COLO829 (cell line): Measurements from ENCODE around the gene DCAF11.

Experiments
- DNase-seq: peaks from one replicate; pipeline ENCODE4 v3.0.0; 2012; ENCODE audit warnings: low spot score

DCAF11 gene

DNA sequence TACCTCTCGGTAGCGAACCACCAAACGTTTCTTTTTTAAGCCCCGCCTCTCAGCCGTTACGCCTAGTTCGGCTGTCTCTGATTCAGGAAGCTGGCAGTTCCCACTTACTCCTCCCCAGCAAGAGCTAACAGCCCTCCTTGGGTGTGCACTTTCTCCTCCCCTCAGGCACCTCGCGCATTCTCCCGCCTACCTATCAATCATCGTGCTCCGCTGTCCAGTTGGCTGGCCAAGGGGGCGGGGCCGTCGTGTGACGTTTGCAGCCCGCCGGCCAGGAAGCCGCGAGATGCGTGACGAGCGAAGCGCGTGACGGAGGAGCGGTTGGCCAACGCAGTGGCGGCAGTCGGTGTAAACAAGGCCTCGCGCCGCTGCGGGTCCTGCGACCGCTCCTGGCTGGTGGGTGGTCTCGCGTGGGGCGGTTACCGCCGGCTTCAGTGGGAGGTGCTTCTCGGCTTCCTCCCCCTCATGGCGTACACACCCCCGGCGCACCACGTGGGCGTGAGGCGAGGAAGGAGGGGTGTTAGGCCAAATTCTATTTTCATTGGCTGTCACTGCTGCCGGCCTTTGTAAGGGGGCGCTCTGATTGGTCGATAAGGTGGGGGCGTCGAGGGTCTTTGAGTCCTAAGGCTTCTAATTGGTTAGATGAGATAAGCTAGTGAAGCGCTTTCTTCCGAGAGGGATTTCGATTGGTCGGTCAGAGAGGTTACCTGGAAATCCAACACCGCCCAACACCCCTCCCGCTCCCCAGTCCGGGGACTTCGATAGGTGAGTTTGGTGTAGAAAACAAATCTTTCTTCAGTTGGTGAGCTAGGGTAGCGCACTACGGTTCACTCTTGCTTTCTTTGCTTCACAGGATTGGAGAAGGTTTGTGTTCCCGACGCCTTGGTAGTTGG is at the start of gene DCAF11, which contains the start of gene NRL:
Gene DCAF11, plus strand, starts transcription at position 246 of the 890 bp plus-strand sequence. CDS start 818 bp downstream, outside the sequence.
Gene NRL, minus strand, starts transcription at position 418 of the 890 bp plus-strand sequence. CDS start 32,101 bp downstream, outside the sequence.
- DNase-seq: peak; percentile 100

DNA sequence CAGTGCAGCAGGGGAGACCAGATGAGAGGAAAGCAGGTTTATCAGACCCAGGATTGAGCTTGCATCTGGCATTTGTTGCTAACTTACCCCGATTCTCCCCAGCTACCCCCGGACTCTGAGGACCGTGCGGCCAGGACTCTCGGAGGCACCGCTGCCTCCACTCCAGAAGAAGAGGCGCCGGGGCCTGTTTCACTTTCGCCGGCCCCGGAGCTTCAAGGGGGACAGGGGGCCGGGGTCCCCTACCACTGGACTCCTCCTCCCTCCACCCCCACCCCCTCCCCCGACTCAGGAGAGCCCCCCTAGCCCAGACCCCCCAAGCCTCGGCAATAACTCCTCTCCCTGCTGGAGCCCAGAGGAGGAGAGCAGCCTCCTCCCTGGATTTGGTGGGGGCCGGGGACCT is 49.7 kb upstream of the DCAF11 start:
- DNase-seq: no peak

DNA sequence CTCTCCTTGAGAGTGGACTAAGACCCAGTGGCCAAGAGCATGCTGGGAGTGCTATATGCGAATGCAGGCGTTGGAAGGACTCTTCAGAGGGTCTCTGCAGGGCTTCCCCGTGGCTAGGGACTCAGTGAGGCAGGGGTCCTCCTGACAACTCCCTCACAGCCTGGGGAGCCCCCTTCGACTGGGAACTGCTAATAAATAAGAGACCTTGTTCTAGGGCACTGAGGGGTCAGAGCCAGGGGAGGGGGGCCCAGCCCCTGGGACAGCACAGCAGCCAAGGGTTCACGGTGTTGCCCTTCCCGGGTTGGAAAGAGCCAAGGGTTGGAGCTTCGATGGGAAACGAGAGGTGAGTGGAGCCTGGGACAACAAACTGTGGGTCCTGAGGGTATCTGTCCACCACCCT is 49.2 kb upstream of the DCAF11 start:
- no peak for DNase-seq

DNA sequence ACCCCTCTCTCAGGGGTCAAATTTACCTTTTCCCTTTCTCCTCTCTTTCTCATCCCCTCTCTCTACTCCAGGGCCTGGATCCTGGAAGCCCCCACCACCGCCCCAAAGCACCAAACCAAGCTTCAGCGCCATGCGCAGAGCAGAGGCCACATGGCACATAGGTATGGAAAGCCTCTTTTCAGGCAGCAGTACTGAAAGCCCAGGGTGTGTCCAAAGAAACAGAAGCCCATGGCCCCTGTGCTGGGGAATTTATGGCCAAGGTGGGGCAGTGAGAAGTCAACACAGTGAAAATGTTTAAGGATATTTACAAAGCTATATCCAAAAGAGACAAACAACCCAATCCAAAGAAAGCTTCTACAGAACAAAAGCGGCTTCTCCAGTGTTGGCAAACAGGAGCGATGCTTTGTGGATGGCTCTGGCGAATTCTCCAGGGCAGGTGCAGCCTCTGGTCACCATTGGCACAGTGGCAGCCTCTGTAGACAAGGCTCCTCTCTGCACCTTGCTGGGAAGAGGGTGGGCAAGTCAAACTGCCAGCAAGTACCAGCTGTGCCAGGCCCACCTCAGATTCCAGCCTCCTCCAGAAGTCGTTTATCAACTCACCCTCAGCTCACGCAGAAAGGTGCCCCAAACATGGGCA is 48.0 kb upstream of the DCAF11 start:
- DNase-seq: no peak

DNA sequence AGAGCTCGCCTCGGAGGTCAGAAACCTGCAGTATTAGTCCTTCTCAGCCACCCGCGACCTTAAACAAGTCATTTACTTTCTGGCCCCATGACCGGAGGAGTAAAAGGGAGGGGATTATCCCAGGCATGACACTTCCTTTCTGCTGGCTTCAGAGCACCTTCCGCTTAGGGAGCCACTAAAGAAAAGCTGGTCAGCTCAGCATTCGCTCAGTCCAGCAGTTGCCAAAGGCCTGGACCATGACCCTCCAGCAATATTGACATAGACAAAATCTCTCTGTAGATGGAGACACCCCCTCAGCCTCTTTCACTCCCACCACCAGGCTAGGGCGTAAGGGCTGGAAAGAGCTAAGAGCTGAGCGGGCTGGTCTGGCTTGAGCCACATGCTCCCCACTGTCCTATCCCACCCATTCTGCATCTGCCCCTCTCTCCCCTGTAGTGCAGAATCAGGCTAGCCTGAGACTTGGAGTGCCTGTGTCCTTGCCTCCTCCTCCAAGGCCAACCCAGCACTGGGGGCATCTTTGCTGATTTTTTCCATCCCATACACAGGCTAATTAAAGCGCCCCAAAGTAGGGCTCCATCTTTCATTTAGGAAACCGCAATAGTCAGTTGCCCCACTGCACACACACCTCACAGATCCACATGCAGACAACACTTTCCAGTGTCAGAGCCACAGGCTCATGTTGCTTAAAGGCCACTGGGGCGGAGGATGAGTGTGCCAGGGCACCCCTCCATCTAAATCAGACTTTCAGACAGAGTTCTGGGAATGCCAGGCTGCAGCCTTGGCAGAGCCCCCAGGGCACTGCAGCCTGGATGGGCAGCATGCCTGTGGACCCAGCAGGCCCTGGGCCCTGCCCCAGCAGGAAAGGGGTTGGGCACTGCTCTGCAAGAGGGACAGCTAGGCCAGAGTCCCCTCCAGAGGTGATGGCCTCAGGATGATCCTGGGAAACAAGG is 47.2 kb upstream of the DCAF11 start:
- DNase-seq: no peak

DNA sequence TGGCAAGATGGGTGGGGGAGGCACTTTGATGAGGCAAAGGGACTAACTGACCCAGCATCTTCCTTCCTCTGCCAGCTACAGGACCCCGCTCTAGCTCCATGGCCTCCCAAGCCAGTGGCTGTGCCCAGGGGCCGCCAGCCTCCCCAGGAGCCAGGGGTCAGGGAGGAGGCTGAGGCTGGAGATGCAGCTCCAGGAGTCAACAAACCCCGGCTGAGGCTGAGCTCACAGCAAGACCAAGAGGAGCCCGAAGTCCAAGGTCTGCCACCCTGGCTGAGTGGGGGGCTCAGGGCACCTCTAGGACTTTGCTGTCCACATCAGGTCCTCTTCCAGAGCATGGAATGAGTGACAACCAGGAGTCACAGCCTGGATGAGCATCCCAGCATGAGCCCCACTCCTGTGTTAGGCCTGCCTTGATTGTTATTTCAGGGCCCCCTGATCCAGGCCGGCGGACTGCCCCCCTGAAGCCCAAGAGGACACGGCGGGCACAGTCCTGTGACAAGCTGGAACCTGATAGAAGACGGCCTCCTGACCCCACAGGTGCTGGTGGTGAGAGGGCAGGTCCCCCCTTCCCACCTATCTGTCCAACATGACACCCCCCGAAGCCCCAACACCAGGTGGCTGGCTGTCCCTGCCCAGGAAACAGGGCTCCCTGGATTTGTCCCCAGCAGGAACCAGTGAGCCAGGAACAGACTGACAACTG is 45.7 kb upstream of the DCAF11 start:
- no peak for DNase-seq

DNA sequence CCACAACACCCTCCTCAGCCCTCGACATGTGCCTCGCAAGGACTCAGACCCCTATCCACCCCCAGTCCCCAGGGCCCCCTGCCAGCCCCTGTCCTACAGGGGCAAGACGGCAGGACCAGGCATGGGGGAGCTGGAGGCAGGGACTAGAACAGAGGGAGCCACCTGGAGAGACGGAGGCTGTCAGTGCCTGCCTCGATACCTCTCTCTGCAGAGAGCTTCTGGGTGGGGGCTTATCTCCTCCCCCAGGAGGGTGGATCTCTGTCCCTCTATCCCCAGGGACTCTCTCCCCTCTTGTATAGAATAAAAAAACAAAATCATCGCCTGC is 45.2 kb upstream of the DCAF11 start:
- DNase-seq: no peak

DNA sequence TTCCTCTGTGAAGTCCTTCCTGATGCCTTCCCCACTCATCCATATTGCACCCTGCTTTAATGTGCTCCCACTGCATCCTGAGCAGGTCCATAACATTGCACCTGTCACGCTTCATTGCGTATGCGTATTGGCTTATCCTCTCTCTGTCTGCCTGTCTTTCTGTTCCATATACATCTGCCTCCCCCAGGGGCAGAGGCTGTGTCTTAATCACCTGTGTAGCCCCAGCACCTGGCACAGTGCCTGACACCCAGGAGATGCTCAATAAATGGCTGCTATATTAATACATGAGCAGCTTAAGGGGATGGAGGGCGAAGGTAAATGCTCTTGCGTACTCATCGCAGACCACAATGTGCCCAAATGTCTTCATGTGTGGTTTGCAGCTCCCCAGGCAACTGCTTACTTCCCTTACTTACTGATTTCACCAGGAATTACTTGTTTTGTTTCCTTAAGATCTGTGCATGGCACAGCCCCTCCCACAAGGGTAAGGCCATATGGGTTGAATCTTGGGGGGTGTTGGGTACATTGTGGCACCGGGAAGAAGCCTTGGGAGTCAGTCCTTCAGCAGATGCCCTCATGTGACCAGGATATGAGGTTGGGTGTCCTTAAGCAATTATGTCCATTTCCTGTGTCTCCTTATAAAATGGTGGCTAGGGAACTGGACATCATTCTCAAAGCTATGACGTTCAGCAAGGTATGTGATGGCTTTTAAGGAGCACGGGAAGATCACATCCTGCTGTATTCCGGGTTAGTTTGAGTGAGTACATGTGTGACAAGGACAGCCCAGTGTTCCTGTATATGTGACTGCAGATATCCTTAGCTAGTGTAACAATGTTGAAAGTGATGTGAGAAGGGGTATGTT is 44.1 kb upstream of the DCAF11 start:
- DNase-seq: no peak

DNA sequence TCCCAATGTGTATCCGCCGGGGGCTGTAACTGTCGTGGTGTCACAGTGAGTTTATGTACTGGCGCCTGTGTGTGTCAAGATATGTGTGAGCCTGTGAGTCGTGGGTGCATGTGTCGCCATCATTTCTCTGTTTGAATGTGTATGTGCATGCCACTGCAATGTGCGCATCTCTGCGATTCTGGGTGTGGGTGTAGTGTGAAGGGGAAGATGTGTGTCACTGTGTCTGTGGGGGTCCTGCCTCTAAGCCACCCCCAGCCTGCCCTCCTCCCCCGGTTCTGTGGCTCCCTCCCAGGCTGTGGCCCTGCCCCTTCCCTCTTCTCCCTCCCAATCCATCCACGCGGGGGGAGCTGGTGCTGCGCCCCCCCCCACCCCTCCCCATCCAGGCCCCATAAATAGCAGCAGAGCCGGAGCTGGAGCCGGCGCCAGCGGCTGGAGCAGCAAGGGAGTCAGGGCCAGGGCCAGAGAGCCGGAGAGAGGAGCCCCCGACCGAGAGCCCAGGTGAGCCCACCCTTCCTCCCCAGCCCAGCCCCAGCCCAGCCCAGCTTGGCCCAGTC is 43.4 kb upstream of the DCAF11 start, which contains the start of gene CPNE6:
Gene CPNE6, plus strand, starts transcription at position 419 of the 554 bp plus-strand sequence. CDS start 1,375 bp downstream, outside the sequence.
- no peak for DNase-seq

DNA sequence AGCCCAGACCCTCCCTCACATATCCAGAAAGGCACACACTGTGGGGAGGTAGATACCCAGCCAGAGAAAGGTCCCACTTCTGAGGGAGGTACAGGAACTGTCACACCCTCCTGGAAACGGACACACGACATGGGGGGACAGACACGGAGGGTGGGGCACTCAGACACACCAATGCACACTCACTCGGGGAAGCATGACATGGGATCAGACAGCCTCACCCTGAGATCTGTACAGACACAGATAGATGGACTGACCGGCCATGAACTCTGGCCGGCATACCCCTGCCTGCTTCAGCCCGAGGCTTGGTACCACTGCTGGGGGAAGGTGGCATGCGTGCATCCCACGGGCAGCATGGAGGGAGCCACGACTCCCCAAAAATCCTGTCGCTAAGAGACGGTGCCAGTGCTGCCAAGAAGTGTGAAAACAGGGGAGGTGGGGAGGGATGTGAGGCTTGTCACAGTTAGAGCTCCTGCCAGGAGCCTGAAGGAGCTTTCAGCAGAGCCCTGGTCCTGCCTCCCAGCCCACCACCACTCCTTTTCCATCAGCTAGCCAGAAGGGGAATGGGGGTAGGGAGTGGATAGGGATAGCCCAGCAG is 42.6 kb upstream of the DCAF11 start:
- no peak for DNase-seq

DNA sequence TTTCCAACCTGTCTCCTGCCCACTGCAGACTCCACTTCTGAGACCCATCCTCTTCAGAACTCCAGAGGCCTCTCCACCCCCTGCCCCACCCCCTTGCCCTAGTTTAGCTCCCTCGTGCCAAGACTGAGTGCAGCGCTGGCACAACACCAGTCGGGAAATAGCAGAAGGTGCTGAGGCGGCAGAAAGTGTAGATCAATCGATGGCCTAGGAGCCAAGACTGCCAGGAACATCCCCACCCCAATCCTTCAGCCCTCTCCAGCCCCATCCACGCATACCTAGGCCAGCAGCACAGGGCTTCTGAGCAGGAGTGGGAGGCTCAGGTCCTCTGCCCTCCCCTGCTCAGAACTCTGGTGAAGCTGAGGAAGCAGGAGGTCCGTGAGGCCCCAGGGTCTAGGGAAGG is 42.1 kb upstream of the DCAF11 start:
- DNase-seq: no peak

DNA sequence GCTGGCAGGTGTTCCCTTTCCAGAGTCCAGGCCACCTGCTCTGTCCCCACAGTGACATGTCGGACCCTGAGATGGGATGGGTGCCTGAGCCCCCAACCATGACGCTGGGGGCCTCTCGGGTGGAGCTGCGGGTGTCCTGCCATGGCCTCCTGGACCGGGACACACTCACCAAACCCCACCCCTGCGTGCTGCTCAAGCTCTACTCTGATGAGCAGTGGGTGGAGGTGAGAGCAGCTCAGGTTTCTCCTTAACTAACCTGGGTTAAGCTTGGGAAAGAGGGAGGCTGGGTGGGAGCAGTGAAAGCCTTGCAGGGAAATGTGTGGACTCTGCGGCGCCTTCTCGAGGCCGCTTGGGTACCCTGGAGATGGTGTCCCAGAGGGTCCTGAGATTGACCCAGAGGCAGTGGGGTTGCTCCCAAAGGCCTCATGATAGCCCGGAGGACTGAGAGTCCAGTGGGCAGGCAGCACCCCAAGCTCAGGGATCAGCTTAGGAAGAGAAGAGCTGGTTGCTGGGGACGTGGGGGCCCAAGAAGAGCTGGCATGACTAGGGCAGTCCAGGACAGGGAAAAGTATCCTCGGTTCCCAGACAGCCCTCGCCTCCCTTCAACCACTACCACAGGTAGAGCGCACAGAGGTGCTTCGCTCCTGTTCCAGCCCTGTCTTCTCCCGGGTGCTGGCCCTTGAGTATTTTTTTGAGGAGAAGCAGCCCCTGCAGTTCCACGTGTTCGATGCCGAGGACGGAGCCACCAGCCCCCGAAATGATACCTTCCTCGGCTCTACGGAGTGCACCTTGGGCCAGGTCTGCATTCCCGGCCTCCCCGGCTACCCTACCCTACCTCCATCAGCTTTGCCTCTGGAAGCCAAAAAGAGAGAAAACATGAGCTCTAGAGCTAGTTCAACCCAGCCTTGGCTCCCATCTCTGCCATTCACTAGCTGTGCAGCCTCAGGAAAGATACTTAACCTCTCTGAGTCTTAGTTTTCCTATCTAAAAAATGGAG is 41.4 kb upstream of the DCAF11 start:
- DNase-seq: no peak

DNA sequence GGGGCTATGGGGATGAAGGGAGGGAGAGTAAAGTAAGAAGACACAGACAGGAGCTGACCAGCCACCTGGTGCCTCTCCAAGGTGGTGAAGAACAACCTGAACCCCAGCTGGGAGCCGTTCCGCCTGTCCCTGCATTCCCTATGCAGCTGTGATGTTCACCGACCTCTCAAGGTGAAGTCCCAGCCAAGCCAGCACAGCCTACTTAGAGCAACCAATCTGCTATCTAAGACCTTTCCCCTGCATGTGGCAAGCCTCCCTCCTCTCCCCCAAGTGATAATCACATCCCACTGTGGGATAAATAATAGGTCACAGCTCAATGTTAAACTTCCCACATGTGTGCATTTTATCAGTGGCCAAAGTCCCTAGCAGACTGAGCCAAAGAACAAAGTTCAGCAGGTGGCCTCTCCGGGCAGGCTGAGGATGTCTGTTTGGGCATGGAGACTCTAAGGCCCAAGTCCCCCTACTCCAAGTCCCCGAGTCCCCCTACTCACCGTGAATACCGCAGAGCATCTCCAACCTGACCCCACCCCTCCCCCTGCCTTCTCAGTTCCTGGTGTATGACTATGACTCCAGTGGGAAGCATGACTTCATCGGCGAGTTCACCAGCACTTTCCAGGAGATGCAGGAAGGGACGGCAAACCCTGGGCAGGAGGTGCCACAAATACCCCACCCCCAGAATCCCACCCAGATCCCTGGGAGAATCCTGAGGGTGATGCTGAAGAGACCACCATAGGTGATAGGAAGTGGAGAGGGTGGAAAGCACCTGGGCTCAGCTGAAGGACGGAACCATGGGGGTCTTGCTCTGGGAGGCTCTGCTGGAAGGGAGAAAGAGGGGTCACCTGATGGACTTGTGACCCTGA is 39.7 kb upstream of the DCAF11 start:
- no peak for DNase-seq

DNA sequence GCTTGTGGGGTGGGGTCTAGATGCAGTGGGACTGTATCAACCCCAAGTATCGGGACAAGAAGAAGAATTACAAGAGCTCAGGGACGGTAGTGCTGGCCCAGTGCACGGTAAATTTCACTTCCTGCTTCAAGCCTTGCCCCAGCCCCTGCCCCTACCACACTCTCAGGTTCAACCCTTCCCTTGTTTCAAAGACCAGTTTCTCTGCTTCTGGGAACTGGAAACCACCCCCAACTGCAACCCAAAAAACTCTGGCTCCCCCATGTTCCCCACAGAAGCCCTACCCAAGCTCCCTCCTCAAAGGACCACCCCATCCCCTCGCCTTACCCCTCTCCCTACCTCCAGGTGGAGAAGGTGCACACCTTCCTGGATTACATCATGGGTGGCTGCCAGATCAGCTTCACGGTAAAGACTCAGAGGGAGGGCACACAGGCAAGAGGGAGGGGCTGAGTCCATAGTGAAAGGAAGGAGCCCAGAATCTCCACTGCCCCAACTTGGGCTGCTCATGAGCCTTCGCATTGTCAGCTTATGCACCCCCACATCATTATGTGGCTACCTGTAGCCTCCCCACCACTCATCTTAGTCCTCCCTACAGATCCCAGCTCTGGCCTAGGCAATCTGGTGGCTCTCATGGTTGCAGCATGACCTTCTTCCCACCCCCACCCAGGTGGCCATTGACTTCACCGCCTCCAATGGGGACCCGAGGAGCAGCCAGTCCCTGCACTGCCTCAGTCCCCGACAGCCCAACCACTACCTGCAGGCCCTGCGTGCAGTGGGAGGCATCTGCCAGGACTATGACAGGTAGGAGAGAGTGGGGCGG is 38.9 kb upstream of the DCAF11 start:
- no peak for DNase-seq

DNA sequence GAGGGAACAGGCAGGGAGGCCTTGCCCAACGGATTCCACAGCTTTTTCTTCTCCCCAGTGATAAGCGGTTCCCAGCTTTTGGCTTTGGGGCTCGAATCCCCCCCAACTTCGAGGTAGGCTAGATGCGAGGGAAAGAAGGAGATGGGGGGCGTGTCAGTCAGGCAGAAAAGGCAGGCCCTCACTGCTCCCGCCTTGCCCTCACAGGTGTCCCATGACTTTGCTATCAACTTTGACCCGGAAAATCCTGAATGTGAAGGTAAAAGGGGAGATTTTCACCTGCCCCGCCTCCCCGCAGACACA is 38.3 kb upstream of the DCAF11 start:
- no peak for DNase-seq

DNA sequence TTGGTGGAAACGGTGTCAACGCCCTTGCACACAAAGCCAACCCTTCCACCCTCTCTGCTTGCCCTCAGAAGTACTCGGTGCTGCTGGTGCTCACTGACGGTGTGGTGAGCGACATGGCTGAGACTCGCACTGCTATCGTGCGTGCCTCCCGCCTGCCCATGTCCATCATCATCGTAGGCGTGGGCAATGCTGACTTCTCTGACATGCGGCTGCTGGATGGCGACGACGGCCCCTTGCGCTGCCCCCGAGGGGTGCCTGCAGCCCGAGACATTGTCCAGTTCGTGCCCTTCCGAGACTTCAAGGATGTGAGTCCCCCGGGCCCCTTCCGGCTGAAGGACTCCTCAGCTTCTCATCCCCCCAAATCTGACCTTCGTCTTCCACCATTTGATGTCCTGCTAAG is 37.5 kb upstream of the DCAF11 start:
- no peak for DNase-seq

DNA sequence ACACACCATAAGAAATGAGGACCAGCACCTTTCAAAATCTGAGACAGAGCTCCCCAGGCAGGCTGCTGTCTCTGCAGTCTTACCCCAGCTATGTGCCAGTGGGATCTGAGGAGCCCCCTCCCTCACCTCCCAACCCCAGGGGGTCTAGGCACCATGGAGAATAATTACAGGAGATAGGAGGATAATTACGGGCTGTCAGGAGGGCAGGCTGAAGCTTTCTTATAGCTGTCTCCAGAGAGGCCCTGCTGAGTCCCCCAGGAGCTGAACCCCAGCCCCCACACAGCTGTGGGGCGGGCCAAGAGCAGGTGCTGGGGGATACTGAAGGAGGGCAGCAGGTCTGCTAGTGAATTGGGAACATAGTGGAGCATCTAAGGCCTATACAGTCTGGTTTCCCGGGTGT is 36.4 kb upstream of the DCAF11 start:
- DNase-seq: no peak
